GM12878 (cell line): ENCODE measurements around the gene MATN1. TPM values are rescaled to one million over a fixed set of nuclear protein-coding genes. Genes with fewer than 3 reads are reported as not detected.

Experiments used
- ATAC-seq: fragments of 200-7000 bp; cut with Tn5 transposase; 3 replicates; pipeline ENCODE4 v1.9.1; 2020; ENCODE audit warnings: mild to moderate bottlenecking, moderate library complexity
- BruUV-seq: library from RNA; stranded (reverse); fragments of 400-500 nt; replicated peaks from 2 replicates; lab custom pipeline; 2021; lab: Mats Ljungman, UMichigan
- CTCF ChIA-PET: fragments of 300-600 bp; sonication (Branson Sonifier 250); formaldehyde crosslinking; extraction: SDS; loops from one replicate; lab custom pipeline; 2021; ENCODE audit warnings: inconsistent platforms; lab: Yijun Ruan, JAX
- POLR2A ChIA-PET: fragments of 350-600 bp; formaldehyde crosslinking; extraction: SDS; loops from one replicate; lab custom pipeline; 2021; ENCODE audit warnings: inconsistent platforms; lab: Charles Lee
- RAD21 ChIA-PET: fragments of 300-600 bp; sonication (Branson Sonifier 250); formaldehyde crosslinking; loops from one replicate; lab custom pipeline; 2023; ENCODE audit warnings: antibody characterized with exemption; ENCODE audit not compliant: unreplicated experiment; lab: Charles Lee
- SMC1A ChIA-PET: fragments of 300-600 bp; sonication (Branson Sonifier 250); formaldehyde crosslinking; loops from one replicate; lab custom pipeline; 2023; ENCODE audit not compliant: unreplicated experiment, uncharacterized antibody; lab: Charles Lee
- DNase-seq: peaks from one replicate; pipeline ENCODE4 v3.0.0-alpha.2; 2011; ENCODE audit warnings: low read depth, low spot score
- FAIRE-seq: peaks from 3 replicates; lab custom pipeline; 2011; peaks lifted over from hg19 to GRCh38; lab: Jason Lieb, UNC
- H2AFZ ChIP-seq: 2 replicates; pipeline ENCODE4 v1.6.0; 2011; ENCODE audit warnings: low read depth, low read length, control low read depth; ENCODE audit not compliant: control insufficient read depth
- H3K27ac ChIP-seq: 2 replicates; pipeline ENCODE4 v1.5.1; 2011; ENCODE audit warnings: control low read depth; ENCODE audit not compliant: control insufficient read depth, insufficient read depth
- H3K27me3 ChIP-seq, 2 experiments: replicated peaks in 1 of 2; 2 replicates each; pipeline versions ENCODE4 v1.6.0 to v1.6.1; 2011; ENCODE audit warnings: low read length in 1 of 2; ENCODE audit not compliant: control insufficient read depth in 2 of 2, insufficient read depth in 2 of 2
- H3K36me3 ChIP-seq, 2 experiments: 2 replicates each; pipeline ENCODE4 v1.5.1; 2011; ENCODE audit warnings: low read length in 1 of 2; ENCODE audit not compliant: control insufficient read depth in 2 of 2, insufficient read depth in 2 of 2
- H3K4me1 ChIP-seq: 2 replicates; pipeline ENCODE4 v1.6.1; 2011; ENCODE audit warnings: mild to moderate bottlenecking, low read length, moderate library complexity, mixed read lengths; ENCODE audit not compliant: control insufficient read depth, insufficient read depth
- H3K4me2 ChIP-seq: 2 replicates; pipeline ENCODE4 v1.6.0; 2011; ENCODE audit warnings: control low read depth; ENCODE audit not compliant: control insufficient read depth, insufficient read depth
- H3K4me3 ChIP-seq: fragments of 200-600 bp; sonication (generic); 2 replicates; pipeline ENCODE4 v1.5.1; 2016
- H3K79me2 ChIP-seq: 2 replicates; pipeline ENCODE4 v1.6.0; 2011; ENCODE audit warnings: low read length; ENCODE audit not compliant: control insufficient read depth, insufficient read depth
- H3K9ac ChIP-seq: 2 replicates; pipeline ENCODE4 v1.8.0; 2011; ENCODE audit warnings: low read length, control low read depth, mixed read lengths; ENCODE audit not compliant: control insufficient read depth, insufficient read depth
- H3K9me3 ChIP-seq: replicated peaks from 3 replicates; pipeline ENCODE4 v1.5.1; 2011; ENCODE audit warnings: mild to moderate bottlenecking, low read length; ENCODE audit not compliant: control insufficient read depth, insufficient read depth
- H4K20me1 ChIP-seq: 2 replicates; pipeline ENCODE4 v1.6.0; 2011; ENCODE audit not compliant: control insufficient read depth, insufficient read depth
- BCL11A ChIP-seq: IDR thresholded peaks from 2 replicates; pipeline ENCODE4 v1.6.1; 2011; ENCODE audit warnings: low read depth, low read length
- BHLHE40 ChIP-seq, 2 experiments: fragments of 450-650 bp in 1 of 2; IDR thresholded peaks; 2 replicates each; pipeline ENCODE4 v1.6.1; 2011 to 2017; ENCODE audit warnings: low read depth in 2 of 2, borderline replicate concordance in 1 of 2, improper control_type of control experiment in 1 of 2, low read length in 1 of 2, mild to moderate bottlenecking in 1 of 2
- CBX5 ChIP-seq: sonication (generic); IDR thresholded peaks from 2 replicates; pipeline ENCODE4 v1.6.1; 2016; ENCODE audit warnings: low read depth, moderate library complexity, mild to moderate bottlenecking, inconsistent platforms
- CHD4 ChIP-seq: fragments of 200-600 bp; sonication (generic); IDR thresholded peaks from 2 replicates; pipeline ENCODE4 v1.6.1; 2016; ENCODE audit warnings: mild to moderate bottlenecking
- CREM ChIP-seq: IDR thresholded peaks from 2 replicates; pipeline ENCODE4 v1.6.1; 2014; ENCODE audit warnings: antibody characterized with exemption, low read depth
- EZH2 ChIP-seq: IDR thresholded peaks from 2 replicates; pipeline ENCODE4 v1.6.1; 2012; ENCODE audit warnings: low read depth, mild to moderate bottlenecking, control low read depth, inconsistent platforms, low read length, borderline replicate concordance; ENCODE audit not compliant: control insufficient read depth
- FOXK2 ChIP-seq: fragments of 450-650 bp; IDR thresholded peaks from 2 replicates; pipeline ENCODE4 v1.6.1; 2017; ENCODE audit warnings: mild to moderate bottlenecking, moderate library complexity
- HCFC1 ChIP-seq: fragments of 150-350 bp; IDR thresholded peaks from 2 replicates; pipeline ENCODE4 v1.6.1; 2014; ENCODE audit warnings: low read length
- KDM1A ChIP-seq: fragments of 200-600 bp; sonication (generic); IDR thresholded peaks from 2 replicates; pipeline ENCODE4 v1.6.1; 2016; ENCODE audit warnings: borderline replicate concordance
- KLF5 ChIP-seq: fragments of 450-650 bp; IDR thresholded peaks from 2 replicates; pipeline ENCODE4 v1.6.1; 2014; ENCODE audit warnings: mild to moderate bottlenecking; ENCODE audit not compliant: partially characterized antibody
- MYB ChIP-seq: fragments of 150-350 bp; IDR thresholded peaks from 2 replicates; pipeline ENCODE4 v1.6.1; 2014; ENCODE audit warnings: mild to moderate bottlenecking, low read depth, low read length, borderline replicate concordance
- NFYB ChIP-seq: IDR thresholded peaks from 2 replicates; pipeline ENCODE4 v1.6.1; 2011; ENCODE audit warnings: low read depth, mild to moderate bottlenecking, low read length, improper control_type of control experiment, moderate library complexity; ENCODE audit not compliant: insufficient read depth
- POU2F2 ChIP-seq: IDR thresholded peaks from 3 replicates; pipeline ENCODE4 v1.6.1; 2011; ENCODE audit warnings: low read depth, mild to moderate bottlenecking, low read length, borderline replicate concordance
- RCOR1 ChIP-seq: conservative IDR thresholded peaks from 2 replicates; pipeline ENCODE4 v1.6.1; 2012; ENCODE audit warnings: low read depth, low read length, improper control_type of control experiment
- SMAD5 ChIP-seq: IDR thresholded peaks from 2 replicates; pipeline ENCODE4 v1.6.1; 2016; ENCODE audit warnings: antibody characterized with exemption, low read depth
- SREBF2 ChIP-seq: IDR thresholded peaks from 2 replicates; pipeline ENCODE4 v1.6.1; 2012; ENCODE audit warnings: mild to moderate bottlenecking, low read length
- TBL1XR1 ChIP-seq: IDR thresholded peaks from 2 replicates; pipeline ENCODE4 v1.6.1; 2012; ENCODE audit warnings: low read depth, low read length, improper control_type of control experiment
- WRNIP1 ChIP-seq: IDR thresholded peaks from 2 replicates; pipeline ENCODE4 v1.6.1; 2011; ENCODE audit warnings: low read depth, low read length, improper control_type of control experiment, borderline replicate concordance
- YBX1 ChIP-seq: fragments of 450-650 bp; IDR thresholded peaks from 2 replicates; pipeline ENCODE4 v1.6.1; 2016; ENCODE audit warnings: antibody characterized with exemption
- WGBS: methylation state at CpG from one replicate; pipeline ENCODE4 v1.1.6; 2016; ENCODE audit warnings: low lambda C conversion rate; ENCODE audit not compliant: insufficient replicate concordance, insufficient coverage; ENCODE audit errors: missing lambda C conversion rate; 5-methylcytosine and 5-hydroxymethylcytosine counted together
- in situ Hi-C: fragments of 300-500 bp; cut with MboI; formaldehyde crosslinking; loops from 9 replicates; pipeline ENCODE4 v1.14.3; 2018; ENCODE audit warnings: mixed read lengths
- intact Hi-C: fragments of 100-400 bp; cut with micrococcal nuclease; formaldehyde crosslinking; loops from one replicate; pipeline ENCODE4 v1.14.2; 2022; ENCODE audit not compliant: unreplicated experiment
- polyA plus RNA-seq, 11 experiments: library from polyadenylated mRNA; depleted of rRNA in 4 of 11; unstranded in 6 of 11; stranded (reverse) in 5 of 11; fragments of >200 nt; fragmentation: Nextera tagmentation in 4 of 11; fragmentation: Illumina TruSeq in 1 of 11; extraction: Ambion mirVana in 4 of 11; extraction: Trizol in 1 of 11; gene quantifications; 1 replicate in 1 of 11; 2 replicates in 10 of 11; pipeline versions ENCODE4 v1.2.1 to v1.2.3, GENCODE V29; 2011 to 2016; ENCODE audit warnings: inconsistent platforms in 2 of 11, missing spikeins in 2 of 11, low read depth in 1 of 11
- total RNA-seq, 4 experiments: library from RNA; depleted of rRNA in 3 of 4; stranded (reverse); fragments of >200 nt in 3 of 4; fragmentation: Illumina TruSeq in 1 of 4; extraction: Trizol in 1 of 4; gene quantifications; 2 replicates each; pipeline versions ENCODE4 v1.2.1 to v1.2.3, GENCODE V29; 2013 to 2021
- TF ChIP-seq, protein P1 (sequence below): IDR thresholded peaks from 2 replicates; pipeline ENCODE4 v1.6.1; 2012; ENCODE audit warnings: low read depth, low read length, improper control_type of control experiment

Gene MATN1
- total and polyA plus RNA-seq, 10 of the 15 experiments (the other 5 are each of a cell fraction or from before 2014, with no cell fraction given): 0.04 to 0.50 (median 0.10) TPM; not detected in 1

DNA sequence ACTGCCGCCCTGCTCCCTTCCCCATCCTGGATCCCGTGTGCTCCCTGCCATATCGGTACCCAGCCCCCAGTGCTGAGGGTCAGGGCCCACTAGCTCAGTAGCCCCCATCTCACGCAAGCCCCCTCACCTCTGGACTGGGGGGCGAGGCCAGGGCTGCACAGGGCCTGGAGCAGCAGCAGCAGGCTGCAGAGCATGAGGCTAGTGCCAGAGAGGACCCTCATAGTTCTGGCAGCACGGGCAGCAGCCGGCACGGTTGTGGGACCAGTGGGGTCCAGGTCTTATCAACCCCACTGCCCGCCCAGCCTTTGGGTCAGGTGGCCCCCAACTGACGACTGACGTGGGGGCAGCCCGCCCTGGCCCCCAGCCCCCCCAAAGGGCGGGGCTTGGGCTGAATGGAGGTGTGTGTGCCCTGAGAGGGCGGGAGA is at the start of gene MATN1 (continued):
- TF ChIP-seq YBX1 (no peak), TBL1XR1 (no peak), HCFC1 (no peak), POU2F2 (no peak), CHD4 (no peak), KLF5 (no peak), SREBF2 (no peak), EZH2 (no peak), BCL11A (no peak)
- TF ChIP-seq, protein P1, sequence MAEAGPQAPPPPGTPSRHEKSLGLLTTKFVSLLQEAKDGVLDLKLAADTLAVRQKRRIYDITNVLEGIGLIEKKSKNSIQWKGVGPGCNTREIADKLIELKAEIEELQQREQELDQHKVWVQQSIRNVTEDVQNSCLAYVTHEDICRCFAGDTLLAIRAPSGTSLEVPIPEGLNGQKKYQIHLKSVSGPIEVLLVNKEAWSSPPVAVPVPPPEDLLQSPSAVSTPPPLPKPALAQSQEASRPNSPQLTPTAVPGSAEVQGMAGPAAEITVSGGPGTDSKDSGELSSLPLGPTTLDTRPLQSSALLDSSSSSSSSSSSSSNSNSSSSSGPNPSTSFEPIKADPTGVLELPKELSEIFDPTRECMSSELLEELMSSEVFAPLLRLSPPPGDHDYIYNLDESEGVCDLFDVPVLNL: no peak

GRCh38 chr1:30771005-30771404 is 47.6 kb upstream of the MATN1 start:
- intact Hi-C loops: no loop called here
- ATAC-seq (no peak), DNase-seq (no peak), FAIRE-seq (no peak)
- H3K9me3 ChIP-seq: no peaks in the 10 kb centered on the region
- no peak overlapping the region for H3K4me2 ChIP-seq
- no TSS peak for BruUV-seq
- ChIA-PET CTCF (interaction anchor here (1.3 to 4.2 kb wide), 2 partner anchors 9 to 52 kb away, joined by 4 to 22 read pairs; no protein-coding TSS in a partner anchor), RAD21 (interaction anchor here (1.6 to 4.8 kb wide), 3 partner anchors 19 to 52 kb away, joined by 3 to 18 read pairs (median 4); no protein-coding TSS in a partner anchor), SMC1A (interaction anchor here (1.1 to 5.2 kb wide), 2 partner anchors 30 to 51 kb away, joined by 3 to 26 read pairs; no protein-coding TSS in a partner anchor), POLR2A (interaction anchor here (1.1 to 20.6 kb wide), 2 partner anchors 25 to 52 kb away, joined by 3 to 741 read pairs; no protein-coding TSS in a partner anchor)
- no peaks in the 10 kb centered on the region for H4K20me1 ChIP-seq
- H3K4me1 ChIP-seq: peaks cover 20% of the 10 kb centered on the region
- H3K27me3 ChIP-seq: no peaks in the 10 kb centered on the region
- no peak for TF ChIP-seq MYB
- no peak for TF ChIP-seq KDM1A
- TF ChIP-seq BHLHE40 (IDR thresholded peaks at IDR 0.05; ENCODE audit: borderline replicate concordance in 1 of 2, low read depth in 2 of 2, low read length in 1 of 2): no peak
- no peak for TF ChIP-seq NFYB
- TF ChIP-seq CREM: no peak
- TF ChIP-seq WRNIP1: no peak
- TF ChIP-seq FOXK2: no peak
- no peak for TF ChIP-seq RCOR1
- TF ChIP-seq SMAD5: no peak
- no peak for TF ChIP-seq CBX5
- 71% methylated on average over 6 of the region's 6 CpGs for whole genome bisulfite sequencing
- H3K4me3 ChIP-seq: no peak overlapping the region
- H3K27ac ChIP-seq: no peak overlapping the region
- peaks cover 2% of the 10 kb centered on the region; the same call in 1 of the 2 replicates for H3K79me2 ChIP-seq
- in situ Hi-C loops: loop anchor here (10.0 kb wide), 1 partner anchor 46 kb away; the partner anchor contains the start of gene MATN1
- no peak overlapping the region for H3K9ac ChIP-seq
- H2AFZ ChIP-seq: no peak overlapping the region
- no peaks in the 10 kb centered on the region for H3K36me3 ChIP-seq
